Tibial nerve (tissue), 4 donors: ENCODE data around the gene LPAR2. TPM values are rescaled to one million over a fixed set of nuclear protein-coding genes. Genes with fewer than 3 reads are reported as not detected.
"Not testable (repeated sequence)": the region's sequence is repeated elsewhere in the genome, so short reads cannot be mapped to it uniquely, and the experiment has no call there.

Experiments
- DNase-seq, 2 donors: peaks; one replicate each; pipeline ENCODE4 v3.0.0-alpha.2; 2019; ENCODE audit warnings: low spot score in 2 of 2
- H3K27ac ChIP-seq, 4 donors: fragments of 200-600 bp; sonication (generic) in 3 of 4; one replicate each; pipeline ENCODE4 v1.5.1; 2017 to 2019; ENCODE audit warnings: mild to moderate bottlenecking in 1 of 4
- H3K27me3 ChIP-seq, 2 donors: fragments of 200-600 bp; sonication (generic) in 1 of 2; one replicate each; pipeline versions ENCODE4 v1.5.1 to v1.6.0; 2017 to 2019
- H3K36me3 ChIP-seq, 3 donors: fragments of 200-600 bp; sonication (generic); one replicate each; pipeline ENCODE4 v1.5.1; 2018 to 2019
- H3K4me1 ChIP-seq, 4 donors: fragments of 200-600 bp; sonication (generic) in 3 of 4; one replicate each; pipeline ENCODE4 v1.5.1; 2017 to 2019
- H3K4me3 ChIP-seq, 4 donors: fragments of 200-600 bp; sonication (generic) in 3 of 4; one replicate each; pipeline ENCODE4 v1.5.1; 2017 to 2019; ENCODE audit warnings: mild to moderate bottlenecking in 1 of 4, moderate library complexity in 1 of 4
- H3K9me3 ChIP-seq, 4 donors: fragments of 200-600 bp; sonication (generic) in 3 of 4; one replicate each; pipeline ENCODE4 v1.5.1; 2017 to 2019
- CTCF ChIP-seq, 5 experiments: fragments of 200-600 bp in 3 of 5; fragments of 450-650 bp in 2 of 5; sonication (generic) in 3 of 5; IDR thresholded peaks; one replicate each; pipeline ENCODE4 v1.5.1; 2016 to 2019; ENCODE audit warnings: antibody characterized with exemption in 5 of 5, mild to moderate bottlenecking in 3 of 5, moderate library complexity in 2 of 5
- EP300 ChIP-seq, 2 donors: sonication (generic); formaldehyde crosslinking; IDR thresholded peaks; one replicate each; pipeline ENCODE4 v1.6.1; 2017; ENCODE audit warnings: antibody characterized with exemption in 2 of 2, mild to moderate bottlenecking in 1 of 2
- POLR2A ChIP-seq, 2 donors: fragments of 450-650 bp; IDR thresholded peaks; one replicate each; pipeline ENCODE4 v1.6.1; 2017; ENCODE audit warnings: antibody characterized with exemption in 2 of 2, mild to moderate bottlenecking in 2 of 2, moderate library complexity in 2 of 2
- WGBS, 2 donors: methylation state at CpG; one replicate each; pipeline ENCODE4 v1.1.5; 2018; 5-methylcytosine and 5-hydroxymethylcytosine counted together
- total RNA-seq, 4 donors: library from RNA; depleted of rRNA; stranded (reverse); fragments of >200 nt; gene quantifications; one replicate each; pipeline ENCODE4 v1.1.0, GENCODE V29; 2016

The LPAR2 gene
- total RNA-seq, 4 donors from 2014 or later, result 0.39 to 3.0 (median 1.8) TPM

- no peak overlapping the region for H3K4me3 ChIP-seq
- H3K4me1 ChIP-seq, result no peaks in the 10 kb centered on the region
- H3K36me3 ChIP-seq, result no peaks in the 10 kb centered on the region
- no peak overlapping the region for H3K27ac ChIP-seq
- no peak for DNase-seq
- no peaks in the 10 kb centered on the region for H3K27me3 ChIP-seq
- no peak for TF ChIP-seq POLR2A (IDR thresholded peaks at IDR 0.05)
- TF ChIP-seq CTCF (IDR thresholded peaks at IDR 0.05), result no peak
- TF ChIP-seq EP300 (IDR thresholded peaks at IDR 0.05), result no peak
- WGBS, 2 donors, result 63 to 71% methylated on average over 10 of the region's 10 CpGs
- no peaks in the 10 kb centered on the region for H3K9me3 ChIP-seq
Observed at GRCh38 chr19:19610376-19611202, 17.4 kb downstream of the LPAR2 start.

- not testable (repeated sequence) for H3K4me1 ChIP-seq, H3K4me3 ChIP-seq, H3K27ac ChIP-seq, DNase-seq, H3K36me3 ChIP-seq, H3K9me3 ChIP-seq, H3K27me3 ChIP-seq
- WGBS, 2 donors, result 94 to 95% methylated on average over 8 of the region's 8 CpGs
Observed at GRCh38 chr19:19606686-19607085, 21.3 kb downstream of the LPAR2 start.

GRCh38 chr19:19606021-19606420 lies 22.0 kb downstream of the LPAR2 start:
- H3K36me3 ChIP-seq, result no peaks in the 10 kb centered on the region
- no peaks in the 10 kb centered on the region for H3K9me3 ChIP-seq
- H3K4me3 ChIP-seq, result no peak overlapping the region
- no peak for DNase-seq
- 85 to 88% methylated on average over 1 of the region's 1 CpG for WGBS, 2 donors
- no peaks in the 10 kb centered on the region for H3K4me1 ChIP-seq
- TF ChIP-seq EP300 (IDR thresholded peaks at IDR 0.05) (no peak), CTCF (IDR thresholded peaks at IDR 0.05) (no peak), POLR2A (IDR thresholded peaks at IDR 0.05) (no peak)
- H3K27ac ChIP-seq, result peak overlapping the region in 1 of 4 donors; percentile 47
- H3K27me3 ChIP-seq, result no peaks in the 10 kb centered on the region

- WGBS, 2 donors, result 64 to 77% methylated on average over 3 of the region's 3 CpGs
- no peak for DNase-seq
Observed at GRCh38 chr19:19602713-19603324, 25.2 kb downstream of the LPAR2 start.

GRCh38 chr19:19602136-19602712 lies 25.8 kb downstream of the LPAR2 start:
- no peak overlapping the region for H3K27ac ChIP-seq
- WGBS, 2 donors, result 83 to 86% methylated on average over 9 of the region's 9 CpGs
- TF ChIP-seq POLR2A (IDR thresholded peaks at IDR 0.05) (no peak), CTCF (IDR thresholded peaks at IDR 0.05) (no peak), EP300 (IDR thresholded peaks at IDR 0.05) (no peak)

More at GRCh38 chr19:19602713-19603324, 25.2 kb downstream of the LPAR2 start:
- H3K9me3 ChIP-seq, result no peaks in the 10 kb centered on the region
- H3K4me3 ChIP-seq, result no peak overlapping the region
- H3K27me3 ChIP-seq, result no peaks in the 10 kb centered on the region
- no peaks in the 10 kb centered on the region for H3K4me1 ChIP-seq
- no peaks in the 10 kb centered on the region for H3K36me3 ChIP-seq
- TF ChIP-seq CTCF (IDR thresholded peaks at IDR 0.05) (no peak), POLR2A (IDR thresholded peaks at IDR 0.05) (no peak)
- no peak overlapping the region for H3K27ac ChIP-seq

More at GRCh38 chr19:19602136-19602712, 25.8 kb downstream of the LPAR2 start:
- H3K4me1 ChIP-seq, result peaks cover 0 to 4% (median 0%) of the 10 kb centered on the region in 4 donors
- H3K4me3 ChIP-seq, result no peak overlapping the region
- H3K36me3 ChIP-seq, result no peaks in the 10 kb centered on the region
- H3K27me3 ChIP-seq, result no peaks in the 10 kb centered on the region
- H3K9me3 ChIP-seq, result no peaks in the 10 kb centered on the region
- no peak for DNase-seq
